ENCODE results near the gene MYO3A.

GRCh38 chr10:25914776-25915175 lies 19.3 kb upstream of the MYO3A start:
- TF ChIP-seq CTCF (IDR thresholded peaks at IDR 0.05) (no peak), POLR2AphosphoS5 (IDR thresholded peaks at IDR 0.05; ENCODE audit: low read depth, low read length) (no peak)
